Stimulated activated CD4-positive, alpha-beta T cell treated with anti-CD3 and anti-CD28 coated beads, Interleukin-1b, Interleukin-23, amount 100 ng/mL, for 24 hours (primary cell): ENCODE results near the gene EFCAB6.
"Not testable (repeated sequence)": the region's sequence is repeated elsewhere in the genome, so short reads cannot be mapped to it uniquely, and the experiment has no call there.

ENCODE experiments used
- DNase-seq, 4 experiments: peaks; one replicate each; pipeline ENCODE4 v3.0.0-alpha.2; 2020; ENCODE audit warnings: low read depth in 4 of 4, low spot score in 1 of 4

The EFCAB6 gene

DNA sequence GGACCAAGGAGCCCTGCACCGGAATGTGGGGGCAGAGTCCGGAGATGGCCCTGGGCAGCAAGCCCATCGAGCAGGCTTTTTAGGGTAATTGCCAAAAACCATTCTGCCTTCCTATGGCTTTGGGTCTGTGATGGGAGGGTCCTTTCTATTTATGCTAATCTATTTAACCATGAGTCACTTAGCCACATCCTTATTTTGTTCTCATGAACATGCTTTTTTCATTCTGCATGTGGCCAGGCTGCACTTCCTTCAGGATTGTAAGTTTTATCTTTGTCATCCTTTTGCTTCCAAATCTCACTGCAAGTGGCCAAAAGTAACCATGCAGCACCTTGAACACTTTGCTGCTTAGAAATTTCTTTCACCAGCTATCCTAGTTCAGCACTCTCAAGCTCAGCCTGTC is 88.3 kb downstream of the EFCAB6 start:
- no peak for DNase-seq

GRCh38 chr22:43722444-43722843 is 89.7 kb downstream of the EFCAB6 start:
- no peak for DNase-seq

DNA sequence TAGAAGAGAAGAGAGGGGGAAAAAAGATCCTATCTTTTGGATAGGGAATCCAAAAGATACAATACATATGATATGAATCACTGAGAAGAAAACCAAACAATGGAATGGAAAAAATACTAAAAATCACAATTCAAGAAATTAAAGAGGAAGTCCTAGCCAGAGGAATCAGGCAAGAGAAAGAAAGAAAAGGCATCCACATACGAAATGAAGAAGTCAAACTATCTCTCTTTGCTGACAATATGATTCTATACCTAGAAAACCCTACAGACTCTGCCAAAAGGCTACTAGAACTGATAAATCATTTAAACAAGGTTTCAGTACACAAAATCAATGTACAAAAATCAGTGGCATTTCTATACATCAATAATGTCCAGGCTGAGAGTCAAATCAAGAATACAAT is 91.4 kb downstream of the EFCAB6 start:
- no peak for DNase-seq

- DNase-seq, result no peak
Observed at GRCh38 chr22:43714104-43714503, 98.0 kb downstream of the EFCAB6 start.

DNA sequence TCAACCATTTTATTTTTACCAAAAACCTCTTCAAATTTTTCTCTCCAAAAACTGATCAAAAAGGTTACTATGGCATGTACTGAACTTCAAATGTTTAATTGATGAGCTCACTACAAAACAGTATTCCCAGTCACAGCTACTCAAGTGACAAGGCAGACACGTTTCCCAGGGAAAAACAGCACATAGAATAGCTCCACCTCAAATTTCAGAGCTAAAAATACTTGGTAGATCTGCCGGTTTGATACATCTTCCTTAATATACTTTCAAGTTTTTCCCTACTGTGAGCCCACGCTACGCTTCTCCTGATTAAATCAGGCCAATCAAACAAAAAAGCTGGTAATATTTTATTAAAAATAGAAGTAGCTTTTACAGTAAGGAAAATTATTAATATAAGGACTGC is 100.4 kb downstream of the EFCAB6 start:
- no peak for DNase-seq

- no peak for DNase-seq
Observed at GRCh38 chr22:43707648-43708047, 104.5 kb downstream of the EFCAB6 start.

DNA sequence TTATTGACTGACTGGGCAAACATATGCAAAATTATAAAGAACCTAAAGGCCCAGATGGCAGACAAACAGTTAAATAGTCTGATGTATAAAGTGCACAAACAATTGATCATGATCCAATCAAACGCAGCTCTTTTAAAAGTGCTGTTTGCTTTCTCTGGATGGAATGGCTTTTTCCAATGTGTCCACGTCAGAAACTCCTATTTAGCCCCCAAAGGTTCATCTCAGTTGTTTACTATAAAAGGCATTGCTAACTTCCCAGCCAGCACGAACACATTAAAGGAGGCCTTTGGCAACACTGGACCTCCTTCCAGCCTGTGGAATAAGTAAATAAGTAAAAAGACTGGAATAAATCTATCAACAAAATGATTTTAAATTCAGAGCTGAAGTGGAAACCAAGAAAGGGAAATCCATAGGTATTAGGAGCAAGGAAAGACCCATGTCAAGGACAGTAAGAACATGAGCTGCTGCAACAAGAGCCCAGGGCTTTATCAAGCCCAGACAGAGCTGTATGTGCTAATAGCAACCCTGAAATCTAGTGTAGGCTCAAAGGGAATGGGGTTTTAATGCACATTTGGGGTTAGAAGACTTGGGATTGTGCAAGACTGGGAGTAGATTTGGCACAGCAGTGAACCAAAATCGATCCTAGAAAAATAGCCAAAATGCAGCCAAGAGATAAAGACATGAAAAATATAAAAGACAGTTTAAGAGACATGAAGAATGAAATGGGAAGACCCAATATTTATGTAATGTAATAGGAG is 105.4 kb downstream of the EFCAB6 start:
- no peak for DNase-seq

GRCh38 chr22:43706151-43706550 is 106.0 kb downstream of the EFCAB6 start:
- no peak for DNase-seq

GRCh38 chr22:43704051-43704450 is 108.1 kb downstream of the EFCAB6 start:
- DNase-seq, result no peak

DNA sequence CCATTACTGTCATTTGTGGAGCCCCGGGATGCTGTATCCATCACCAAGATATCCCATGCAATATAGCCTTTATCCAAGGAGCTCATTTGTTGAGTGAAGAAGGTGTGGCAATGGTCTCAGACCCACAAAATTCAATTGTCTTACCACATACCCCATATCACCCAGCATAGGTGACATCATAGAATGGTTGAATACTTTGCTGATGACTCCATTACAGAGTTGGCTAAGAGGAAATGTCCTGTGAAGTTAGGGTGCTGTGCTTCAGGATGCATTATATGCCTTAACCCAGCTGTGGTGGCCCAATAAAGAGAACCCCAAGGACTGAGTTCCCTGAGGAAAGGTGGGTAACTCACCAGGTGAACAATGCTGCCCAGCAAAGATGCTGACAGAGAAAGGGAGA is 113.7 kb downstream of the EFCAB6 start:
- DNase-seq, result no peak

GRCh38 chr22:43697894-43698293 is 114.2 kb downstream of the EFCAB6 start:
- no peak for DNase-seq

DNA sequence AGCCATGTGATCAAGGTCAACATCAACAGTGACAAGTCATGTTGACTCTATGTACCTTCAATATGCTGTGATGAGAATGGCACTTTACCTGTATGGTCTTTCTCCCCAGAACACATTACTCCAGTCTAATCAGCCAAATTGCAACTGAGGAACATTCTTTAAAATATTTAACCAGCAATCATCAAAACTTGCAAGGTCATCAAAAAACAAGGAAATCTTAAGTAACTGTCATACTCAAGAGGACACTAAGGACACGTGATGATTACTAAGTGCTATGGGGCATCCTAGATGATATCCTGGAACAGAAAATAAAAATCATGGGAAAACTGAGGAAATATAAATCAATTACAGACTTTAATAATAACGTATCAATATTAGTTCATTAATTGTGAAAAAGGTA is 118.9 kb downstream of the EFCAB6 start:
- no peak for DNase-seq

- DNase-seq, result no peak
Observed at GRCh38 chr22:43689356-43689755, 122.7 kb downstream of the EFCAB6 start.

DNA sequence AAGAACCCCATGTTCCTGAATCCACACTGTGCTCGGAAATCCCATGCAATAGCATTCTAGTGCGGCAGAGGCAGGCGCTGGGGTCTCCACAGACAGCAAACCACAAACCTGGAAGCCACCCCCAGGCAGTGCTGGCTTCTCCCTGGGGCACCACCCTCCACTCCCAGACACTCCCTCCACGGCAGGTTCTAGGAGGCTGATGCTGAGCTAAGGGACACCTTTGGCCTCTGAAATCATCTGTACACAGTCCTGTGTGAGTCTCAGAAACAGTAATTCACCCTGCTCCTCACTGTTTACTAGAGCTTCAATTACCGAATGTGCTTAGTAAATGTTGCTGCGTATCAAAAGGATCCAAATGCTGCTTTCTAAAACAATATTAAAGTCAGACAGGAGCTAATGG is 129.3 kb downstream of the EFCAB6 start:
- no peak for DNase-seq

DNA sequence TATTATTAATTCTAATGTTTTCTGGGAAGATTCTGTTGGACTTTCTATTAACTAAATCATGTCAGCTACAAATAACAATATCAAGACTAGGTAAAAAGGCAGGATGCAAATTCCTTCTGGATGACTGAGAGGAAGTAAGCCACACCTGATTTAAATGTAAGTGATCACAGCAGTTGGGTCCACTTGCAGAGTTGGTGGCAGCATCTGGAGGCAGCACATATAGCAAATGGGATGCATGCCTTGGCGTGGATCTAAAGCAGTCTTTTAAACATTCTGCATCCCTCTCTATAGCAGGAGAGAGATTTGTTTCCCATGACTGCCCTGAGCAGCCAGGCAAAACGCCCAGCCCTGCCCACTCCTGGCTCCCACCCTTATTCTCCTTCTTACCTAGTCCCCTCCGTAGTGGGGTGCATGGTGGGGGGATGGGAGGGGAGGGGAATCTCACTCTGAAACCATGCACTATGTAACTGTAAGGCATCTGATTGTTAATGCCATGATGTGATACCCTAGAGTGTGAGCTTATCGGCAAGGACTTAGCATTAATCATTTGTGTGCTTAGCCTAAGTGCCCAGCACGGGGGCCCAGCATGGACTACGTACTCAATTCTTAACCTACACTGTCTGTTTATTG is 130.3 kb downstream of the EFCAB6 start:
- DNase-seq, result no peak

DNA sequence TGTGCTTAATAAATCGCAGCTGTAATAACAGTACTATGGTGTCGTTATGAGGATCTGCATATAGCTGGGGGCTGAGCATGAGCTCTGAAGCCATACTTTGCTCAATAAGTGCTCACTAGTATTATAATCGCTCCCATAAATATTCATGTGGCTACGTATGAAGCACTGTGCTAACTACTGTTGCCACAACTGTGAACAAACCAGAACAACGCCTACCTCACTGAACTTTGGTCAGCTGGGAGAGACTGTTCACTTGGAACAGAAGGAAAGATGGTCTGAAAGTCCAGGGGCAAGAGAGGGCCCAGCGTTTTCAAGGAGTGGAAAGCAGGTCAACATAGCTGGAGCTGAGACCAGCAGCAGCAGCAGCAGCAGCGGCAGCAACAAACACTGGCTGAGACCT is 141.6 kb downstream of the EFCAB6 start:
- DNase-seq, result no peak

- DNase-seq, result no peak
Observed at GRCh38 chr22:43669190-43669589, 142.9 kb downstream of the EFCAB6 start.

DNA sequence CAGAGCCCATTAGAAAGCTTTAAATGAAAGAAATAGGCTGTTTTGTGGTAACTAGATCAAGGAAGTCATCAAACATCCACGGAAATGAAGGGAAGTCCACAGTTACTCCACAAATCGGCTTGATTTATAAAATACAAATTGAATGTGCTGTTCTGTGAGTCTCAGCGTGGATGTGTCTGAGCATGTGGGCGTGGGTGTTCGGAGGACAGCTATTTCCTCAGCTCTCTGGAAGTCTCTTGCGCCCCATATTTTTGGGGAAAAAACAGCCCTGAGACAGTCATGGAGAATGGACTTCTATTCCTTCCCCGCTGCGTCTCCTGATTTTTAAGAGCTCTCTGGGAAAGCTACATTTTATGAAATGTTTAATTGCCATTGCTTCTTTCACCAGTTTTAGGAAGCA is 144.4 kb downstream of the EFCAB6 start:
- DNase-seq, result no peak

GRCh38 chr22:43666457-43666856 is 145.6 kb downstream of the EFCAB6 start:
- no peak for DNase-seq

- no peak for DNase-seq
Observed at GRCh38 chr22:43658823-43659222, 153.3 kb downstream of the EFCAB6 start.

GRCh38 chr22:43656581-43656980 is 155.5 kb downstream of the EFCAB6 start:
- not testable (repeated sequence) for DNase-seq

DNA sequence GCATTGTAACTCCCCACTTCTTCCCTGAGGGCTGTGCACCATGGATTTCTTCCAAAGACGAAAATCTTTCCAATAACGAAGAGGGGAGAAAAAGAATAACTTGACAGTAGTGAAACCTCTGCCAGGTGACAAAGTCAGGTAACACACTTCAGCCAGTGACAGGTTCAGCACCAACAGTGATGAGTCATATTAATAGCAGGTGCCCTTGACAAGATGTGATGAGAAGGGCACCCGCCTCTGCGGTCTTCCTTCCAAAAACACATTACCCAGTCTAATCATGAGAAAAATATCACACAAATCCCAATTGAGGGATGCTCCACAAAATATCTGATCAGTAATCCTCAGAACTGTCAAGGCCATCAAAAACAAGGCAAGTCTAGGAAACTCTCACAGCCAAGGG is 157.8 kb downstream of the EFCAB6 start:
- DNase-seq, result no peak

DNA sequence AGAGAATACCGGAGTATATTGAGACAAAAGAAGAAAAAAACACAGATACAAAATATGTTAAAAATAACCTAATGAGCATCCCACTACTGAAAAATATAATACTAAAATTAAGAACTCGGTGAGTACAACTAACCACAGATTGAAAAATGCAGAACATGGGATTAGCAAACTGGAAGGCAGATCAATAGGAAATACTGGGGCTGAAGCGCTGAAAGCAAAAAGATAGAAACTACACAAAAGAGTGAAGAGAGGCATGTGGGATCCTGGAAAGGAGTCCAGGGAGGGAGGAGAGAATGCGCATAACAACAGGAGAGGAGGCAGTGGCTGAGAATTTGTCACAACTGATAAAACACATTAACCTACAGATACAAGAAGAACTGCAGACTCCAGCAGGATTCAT is 159.3 kb downstream of the EFCAB6 start:
- no peak for DNase-seq
